GM23338 (cell line): Measurements from ENCODE around the gene HHATL. TPM values are rescaled to one million over a fixed set of nuclear protein-coding genes. Genes with fewer than 3 reads are reported as not detected.

Experiments
- CREB1 ChIP-seq: fragments of 250-450 bp; sonication (Bioruptor Pico); IDR thresholded peaks from 2 replicates; pipeline ENCODE4 v1.5.0; 2020; ENCODE audit warnings: low read depth, mild to moderate bottlenecking, moderate library complexity
- JUNB ChIP-seq: IDR thresholded peaks from one replicate; pipeline ENCODE4 v1.6.1; 2016; ENCODE audit warnings: antibody characterized with exemption; ENCODE audit not compliant: unreplicated experiment
- NANOG ChIP-seq: IDR thresholded peaks from 2 replicates; pipeline ENCODE4 v1.6.1; 2016; ENCODE audit warnings: antibody characterized with exemption, borderline replicate concordance
- POLR2AphosphoS5 ChIP-seq: IDR thresholded peaks from 2 replicates; pipeline ENCODE4 v1.6.1; 2016; ENCODE audit warnings: antibody characterized with exemption, low read depth
- STAT1 ChIP-seq: IDR thresholded peaks from one replicate; pipeline ENCODE4 v1.6.1; 2016; ENCODE audit warnings: antibody characterized with exemption; ENCODE audit not compliant: unreplicated experiment
- polyA plus RNA-seq: library from polyadenylated mRNA; unstranded; fragments of >200 nt; fragmentation: Nextera tagmentation; extraction: Ambion mirVana; gene quantifications from 2 replicates; pipeline ENCODE4 v1.2.1, GENCODE V29; 2016
- total RNA-seq: library from RNA; depleted of rRNA; stranded (reverse); fragments of >200 nt; shearing (Covaris generic); gene quantifications from 2 replicates; pipeline ENCODE4 v1.2.3, GENCODE V29; 2014
- TF ChIP-seq, protein P1 (sequence below): IDR thresholded peaks from 2 replicates; pipeline ENCODE4 v1.6.1; 2016; ENCODE audit warnings: antibody characterized with exemption
- TF ChIP-seq, protein P2 (sequence below): fragments of 250-450 bp; sonication (Bioruptor Pico); IDR thresholded peaks from 2 replicates; pipeline ENCODE4 v1.5.0; 2020; ENCODE audit warnings: mild to moderate bottlenecking, moderate library complexity

Gene HHATL
- total and polyA plus RNA-seq, 2 experiments from 2014 or later = not detected

DNA sequence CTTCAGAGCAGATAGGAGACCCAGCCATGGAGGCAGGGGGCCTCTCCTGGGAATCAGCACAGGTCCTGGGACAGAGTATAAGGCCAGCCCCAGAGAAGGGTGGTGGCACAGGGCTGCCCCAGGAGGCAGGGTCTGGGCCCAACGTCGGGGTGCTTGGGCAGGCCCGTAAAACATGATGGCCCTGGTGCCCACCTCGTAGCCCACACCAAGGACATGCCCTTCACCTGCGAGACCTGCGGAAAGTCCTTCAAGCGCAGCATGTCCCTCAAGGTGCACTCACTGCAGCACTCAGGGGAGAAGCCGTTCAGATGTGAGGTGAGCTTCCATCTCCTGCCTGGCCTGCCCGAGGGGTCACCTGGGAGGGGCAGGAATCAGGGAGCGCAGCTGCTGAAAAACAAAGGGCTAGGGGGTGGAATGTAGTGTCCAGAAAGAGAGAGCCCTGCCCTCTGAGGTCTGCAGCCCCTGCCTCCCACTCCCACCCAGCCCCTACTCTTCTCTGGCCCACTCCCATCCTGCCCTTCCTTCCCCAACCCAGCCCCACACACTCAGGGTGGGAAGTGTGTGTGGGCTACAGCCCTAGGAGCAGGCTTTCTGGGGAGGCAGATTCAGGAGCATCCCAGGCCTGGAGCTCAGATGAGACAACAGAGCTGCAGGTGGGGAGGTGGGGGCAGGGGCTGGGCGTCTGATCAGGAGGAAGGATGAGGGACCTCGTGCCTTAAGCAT is 39.6 kb downstream of the HHATL start (continued):
- TF ChIP-seq NANOG (no peak), CREB1 (CRISPR knock-in tag) (no peak), POLR2AphosphoS5 (no peak), STAT1 (no peak), JUNB (no peak)
- TF ChIP-seq, protein P1, sequence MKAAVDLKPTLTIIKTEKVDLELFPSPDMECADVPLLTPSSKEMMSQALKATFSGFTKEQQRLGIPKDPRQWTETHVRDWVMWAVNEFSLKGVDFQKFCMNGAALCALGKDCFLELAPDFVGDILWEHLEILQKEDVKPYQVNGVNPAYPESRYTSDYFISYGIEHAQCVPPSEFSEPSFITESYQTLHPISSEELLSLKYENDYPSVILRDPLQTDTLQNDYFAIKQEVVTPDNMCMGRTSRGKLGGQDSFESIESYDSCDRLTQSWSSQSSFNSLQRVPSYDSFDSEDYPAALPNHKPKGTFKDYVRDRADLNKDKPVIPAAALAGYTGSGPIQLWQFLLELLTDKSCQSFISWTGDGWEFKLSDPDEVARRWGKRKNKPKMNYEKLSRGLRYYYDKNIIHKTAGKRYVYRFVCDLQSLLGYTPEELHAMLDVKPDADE = no peak
- TF ChIP-seq, protein P2, sequence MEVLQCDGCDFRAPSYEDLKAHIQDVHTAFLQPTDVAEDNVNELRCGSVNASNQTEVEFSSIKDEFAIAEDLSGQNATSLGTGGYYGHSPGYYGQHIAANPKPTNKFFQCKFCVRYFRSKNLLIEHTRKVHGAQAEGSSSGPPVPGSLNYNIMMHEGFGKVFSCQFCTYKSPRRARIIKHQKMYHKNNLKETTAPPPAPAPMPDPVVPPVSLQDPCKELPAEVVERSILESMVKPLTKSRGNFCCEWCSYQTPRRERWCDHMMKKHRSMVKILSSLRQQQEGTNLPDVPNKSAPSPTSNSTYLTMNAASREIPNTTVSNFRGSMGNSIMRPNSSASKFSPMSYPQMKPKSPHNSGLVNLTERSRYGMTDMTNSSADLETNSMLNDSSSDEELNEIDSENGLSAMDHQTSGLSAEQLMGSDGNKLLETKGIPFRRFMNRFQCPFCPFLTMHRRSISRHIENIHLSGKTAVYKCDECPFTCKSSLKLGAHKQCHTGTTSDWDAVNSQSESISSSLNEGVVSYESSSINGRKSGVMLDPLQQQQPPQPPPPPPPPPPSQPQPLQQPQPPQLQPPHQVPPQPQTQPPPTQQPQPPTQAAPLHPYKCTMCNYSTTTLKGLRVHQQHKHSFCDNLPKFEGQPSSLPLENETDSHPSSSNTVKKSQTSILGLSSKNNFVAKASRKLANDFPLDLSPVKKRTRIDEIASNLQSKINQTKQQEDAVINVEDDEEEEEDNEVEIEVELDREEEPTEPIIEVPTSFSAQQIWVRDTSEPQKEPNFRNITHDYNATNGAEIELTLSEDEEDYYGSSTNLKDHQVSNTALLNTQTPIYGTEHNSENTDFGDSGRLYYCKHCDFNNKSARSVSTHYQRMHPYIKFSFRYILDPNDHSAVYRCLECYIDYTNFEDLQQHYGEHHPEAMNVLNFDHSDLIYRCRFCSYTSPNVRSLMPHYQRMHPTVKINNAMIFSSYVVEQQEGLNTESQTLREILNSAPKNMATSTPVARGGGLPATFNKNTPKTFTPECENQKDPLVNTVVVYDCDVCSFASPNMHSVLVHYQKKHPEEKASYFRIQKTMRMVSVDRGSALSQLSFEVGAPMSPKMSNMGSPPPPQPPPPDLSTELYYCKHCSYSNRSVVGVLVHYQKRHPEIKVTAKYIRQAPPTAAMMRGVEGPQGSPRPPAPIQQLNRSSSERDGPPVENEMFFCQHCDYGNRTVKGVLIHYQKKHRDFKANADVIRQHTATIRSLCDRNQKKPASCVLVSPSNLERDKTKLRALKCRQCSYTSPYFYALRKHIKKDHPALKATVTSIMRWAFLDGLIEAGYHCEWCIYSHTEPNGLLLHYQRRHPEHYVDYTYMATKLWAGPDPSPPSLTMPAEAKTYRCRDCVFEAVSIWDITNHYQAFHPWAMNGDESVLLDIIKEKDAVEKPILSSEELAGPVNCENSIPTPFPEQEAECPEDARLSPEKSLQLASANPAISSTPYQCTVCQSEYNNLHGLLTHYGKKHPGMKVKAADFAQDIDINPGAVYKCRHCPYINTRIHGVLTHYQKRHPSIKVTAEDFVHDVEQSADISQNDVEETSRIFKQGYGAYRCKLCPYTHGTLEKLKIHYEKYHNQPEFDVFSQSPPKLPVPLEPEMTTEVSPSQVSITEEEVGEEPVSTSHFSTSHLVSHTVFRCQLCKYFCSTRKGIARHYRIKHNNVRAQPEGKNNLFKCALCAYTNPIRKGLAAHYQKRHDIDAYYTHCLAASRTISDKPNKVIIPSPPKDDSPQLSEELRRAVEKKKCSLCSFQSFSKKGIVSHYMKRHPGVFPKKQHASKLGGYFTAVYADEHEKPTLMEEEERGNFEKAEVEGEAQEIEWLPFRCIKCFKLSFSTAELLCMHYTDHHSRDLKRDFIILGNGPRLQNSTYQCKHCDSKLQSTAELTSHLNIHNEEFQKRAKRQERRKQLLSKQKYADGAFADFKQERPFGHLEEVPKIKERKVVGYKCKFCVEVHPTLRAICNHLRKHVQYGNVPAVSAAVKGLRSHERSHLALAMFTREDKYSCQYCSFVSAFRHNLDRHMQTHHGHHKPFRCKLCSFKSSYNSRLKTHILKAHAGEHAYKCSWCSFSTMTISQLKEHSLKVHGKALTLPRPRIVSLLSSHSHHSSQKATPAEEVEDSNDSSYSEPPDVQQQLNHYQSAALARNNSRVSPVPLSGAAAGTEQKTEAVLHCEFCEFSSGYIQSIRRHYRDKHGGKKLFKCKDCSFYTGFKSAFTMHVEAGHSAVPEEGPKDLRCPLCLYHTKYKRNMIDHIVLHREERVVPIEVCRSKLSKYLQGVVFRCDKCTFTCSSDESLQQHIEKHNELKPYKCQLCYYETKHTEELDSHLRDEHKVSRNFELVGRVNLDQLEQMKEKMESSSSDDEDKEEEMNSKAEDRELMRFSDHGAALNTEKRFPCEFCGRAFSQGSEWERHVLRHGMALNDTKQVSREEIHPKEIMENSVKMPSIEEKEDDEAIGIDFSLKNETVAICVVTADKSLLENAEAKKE = no peak
